Measurements from ENCODE around the gene PEX5L. TPM values are rescaled to one million over a fixed set of nuclear protein-coding genes. Genes with fewer than 3 reads are reported as not detected.

PEX5L gene
- total RNA-seq, 4 donors from 2014 or later, result 0.13 to 2.0 TPM; not detected in 2

GRCh38 chr3:179896507-179896906 lies 140.2 kb downstream of the PEX5L start:
- Histone ChIP-seq H3K9me3 (no peaks in the 10 kb centered on the region), H3K4me1 (no peaks in the 10 kb centered on the region), H3K36me3 (no peaks in the 10 kb centered on the region), H3K27me3 (no peaks in the 10 kb centered on the region), H3K27ac (no peak overlapping the region), H3K4me3 (replicated peaks in 1 of 3) (no peak overlapping the region)
- 71 to 79% methylated on average over 2 of the region's 2 CpGs for WGBS, 2 donors
- intact Hi-C loops (cut with DNase I), result no loop called here
- TF ChIP-seq CTCF (IDR thresholded peaks at IDR 0.05) (no peak), POLR2A (IDR thresholded peaks at IDR 0.05) (no peak)
- no peak for DNase-seq

- Histone ChIP-seq H3K4me3 (replicated peaks in 1 of 3) (no peak overlapping the region), H3K4me1 (no peaks in the 10 kb centered on the region), H3K36me3 (no peaks in the 10 kb centered on the region), H3K27me3 (no peaks in the 10 kb centered on the region), H3K27ac (no peak overlapping the region), H3K9me3 (no peaks in the 10 kb centered on the region)
- TF ChIP-seq CTCF (IDR thresholded peaks at IDR 0.05) (no peak), POLR2A (IDR thresholded peaks at IDR 0.05) (no peak)
- intact Hi-C loops (cut with DNase I), result no loop called here
- no peak for DNase-seq
Measured at GRCh38 chr3:179895330-179895729, 141.4 kb downstream of the PEX5L start.

- Histone ChIP-seq H3K36me3 (no peaks in the 10 kb centered on the region), H3K4me1 (no peaks in the 10 kb centered on the region), H3K4me3 (replicated peaks in 1 of 3) (no peak overlapping the region), H3K27ac (no peak overlapping the region), H3K27me3 (no peaks in the 10 kb centered on the region), H3K9me3 (no peaks in the 10 kb centered on the region)
- 63 to 75% methylated on average over 4 of the region's 4 CpGs for WGBS, 2 donors
- no peak for DNase-seq
- intact Hi-C loops (cut with DNase I), result no loop called here
- TF ChIP-seq CTCF (IDR thresholded peaks at IDR 0.05) (no peak), POLR2A (IDR thresholded peaks at IDR 0.05) (no peak)
Measured at GRCh38 chr3:179887295-179887943, 149.3 kb downstream of the PEX5L start.

DNA sequence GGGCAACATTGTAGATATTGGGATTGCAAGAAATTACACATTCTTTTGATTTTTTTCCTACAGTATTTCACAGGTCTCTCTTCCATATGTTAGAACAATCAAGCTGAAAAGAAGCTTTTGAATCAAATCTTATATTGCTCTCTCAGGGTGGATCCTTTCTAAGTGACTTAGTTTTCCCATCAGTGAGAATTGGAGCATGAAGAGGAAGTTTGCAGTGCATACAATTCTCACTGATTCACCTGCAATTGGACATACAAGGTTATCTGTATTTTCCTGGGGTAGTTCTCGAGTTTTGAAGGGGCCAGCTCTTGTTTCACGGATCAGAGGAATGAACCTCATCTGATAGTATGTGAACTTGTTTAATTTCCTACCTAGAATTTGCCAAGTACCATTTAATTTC lies 150.8 kb downstream of the PEX5L start:
- H3K27ac ChIP-seq, result no peak overlapping the region
- intact Hi-C loops (cut with DNase I), result no loop called here
- H3K9me3 ChIP-seq, result no peaks in the 10 kb centered on the region
- H3K27me3 ChIP-seq, result no peaks in the 10 kb centered on the region
- DNase-seq, result no peak
- H3K36me3 ChIP-seq, result no peaks in the 10 kb centered on the region
- TF ChIP-seq POLR2A (IDR thresholded peaks at IDR 0.05) (no peak), CTCF (IDR thresholded peaks at IDR 0.05) (no peak)
- H3K4me3 ChIP-seq (replicated peaks in 1 of 3), result no peak overlapping the region
- WGBS, 2 donors, result 42 to 55% methylated on average over 2 of the region's 2 CpGs
- no peaks in the 10 kb centered on the region for H3K4me1 ChIP-seq

DNA sequence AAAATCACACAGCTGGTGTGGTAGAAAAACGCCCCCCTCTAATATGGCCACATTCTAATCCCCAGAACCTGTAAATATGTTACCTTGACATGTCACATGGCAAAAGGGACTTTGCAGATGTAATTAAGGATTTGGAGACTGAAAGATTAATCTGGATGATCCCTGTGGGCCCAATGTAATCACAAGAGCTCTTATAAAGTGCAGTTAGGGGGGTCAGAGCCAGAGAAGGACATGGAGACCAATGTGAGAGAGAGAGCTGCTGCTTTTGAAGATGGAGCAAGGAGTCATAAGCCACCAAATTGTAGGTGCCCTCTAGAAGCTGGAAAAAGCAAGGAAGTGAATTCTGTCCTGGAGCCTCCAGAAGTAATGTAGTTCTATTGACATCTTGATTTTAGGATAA lies 152.6 kb downstream of the PEX5L start:
- H3K4me1 ChIP-seq, result no peaks in the 10 kb centered on the region
- H3K36me3 ChIP-seq, result no peaks in the 10 kb centered on the region
- no peak overlapping the region for H3K27ac ChIP-seq
- no peak for DNase-seq
- no peaks in the 10 kb centered on the region for H3K9me3 ChIP-seq
- intact Hi-C loops (cut with DNase I), result no loop called here
- H3K27me3 ChIP-seq, result no peaks in the 10 kb centered on the region
- H3K4me3 ChIP-seq (replicated peaks in 1 of 3), result no peak overlapping the region
- TF ChIP-seq POLR2A (IDR thresholded peaks at IDR 0.05) (no peak), CTCF (IDR thresholded peaks at IDR 0.05) (no peak)
- 80 to 85% methylated on average over 1 of the region's 1 CpG for WGBS, 2 donors
